C4-2B (cell line): ENCODE data around the gene FAM168A.

Experiments
- CTCF ChIP-seq: fragments of 450-650 bp; conservative IDR thresholded peaks from 2 replicates; pipeline ENCODE4 v1.5.1; 2017; ENCODE audit warnings: mild to moderate bottlenecking
- ZFX ChIP-seq: fragments of 450-650 bp; IDR thresholded peaks from 2 replicates; pipeline ENCODE4 v1.6.1; 2017

DNA sequence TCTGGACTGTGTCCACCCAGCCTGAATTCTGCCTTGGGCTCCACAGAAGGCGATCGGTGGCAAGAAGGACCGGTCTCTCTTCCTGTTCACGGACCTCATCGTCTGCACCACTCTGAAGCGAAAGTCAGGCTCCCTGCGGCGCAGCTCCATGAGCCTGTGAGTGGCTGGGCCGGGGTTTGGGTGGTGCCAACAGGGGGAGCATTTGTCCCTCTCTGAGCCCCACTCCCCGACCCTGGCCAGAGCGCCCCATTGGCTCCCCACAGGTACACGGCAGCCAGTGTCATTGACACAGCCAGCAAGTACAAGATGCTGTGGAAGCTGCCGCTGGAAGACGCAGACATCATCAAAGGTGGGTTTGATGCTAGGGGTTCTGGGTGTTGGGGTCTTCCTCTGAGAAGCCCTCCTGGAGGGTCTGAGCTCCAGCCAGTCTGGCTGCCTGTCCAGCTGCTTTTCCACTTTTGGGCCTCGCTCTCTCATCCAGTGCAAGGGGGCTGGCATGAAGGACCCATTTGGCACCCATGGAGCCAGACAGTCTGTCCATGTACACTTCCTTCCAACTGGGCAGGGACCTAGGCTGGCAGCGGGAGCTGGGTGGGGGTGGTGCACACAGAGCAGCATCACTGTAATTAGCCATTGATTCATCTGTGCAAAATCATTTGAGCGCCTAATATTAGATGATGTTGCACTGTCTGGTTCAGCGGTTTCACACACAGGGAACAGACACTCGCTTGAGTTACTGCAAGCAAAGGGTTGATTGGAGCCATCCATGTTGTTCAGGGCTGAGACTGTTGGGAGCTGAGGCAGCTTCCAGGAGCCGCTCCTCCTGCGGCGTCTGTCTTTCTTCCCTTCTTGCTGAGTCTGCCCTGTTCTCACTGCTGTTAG is 240.7 kb downstream of the FAM168A start:
- TF ChIP-seq CTCF, result no peak
- TF ChIP-seq ZFX, result no peak
